Cardiac septum (tissue), 1 donor: ENCODE measurements around the gene PRR29. TPM values are rescaled to one million over a fixed set of nuclear protein-coding genes. Genes with fewer than 3 reads are reported as not detected.

Source experiments
- DNase-seq: peaks from one replicate; pipeline ENCODE4 v3.0.0-alpha.2; 2020; ENCODE audit warnings: low spot score
- intact Hi-C: fragments of 100-400 bp; cut with DNase I; formaldehyde crosslinking; loops from one replicate; pipeline ENCODE4 v1.14.0; 2022
- total RNA-seq: library from RNA; stranded (reverse); fragmentation: NEBNext Ultra II Directional; extraction: Animal tissue kit (Norgen Biotek cat#: 25700); gene quantifications from one replicate; pipeline ENCODE4 v1.2.1, GENCODE V29; 2021
- donor health status: DM: no; HTN: no; CAD: no.

Gene PRR29
- total RNA-seq, 1 donor from 2014 or later, result 0.51 TPM

DNA sequence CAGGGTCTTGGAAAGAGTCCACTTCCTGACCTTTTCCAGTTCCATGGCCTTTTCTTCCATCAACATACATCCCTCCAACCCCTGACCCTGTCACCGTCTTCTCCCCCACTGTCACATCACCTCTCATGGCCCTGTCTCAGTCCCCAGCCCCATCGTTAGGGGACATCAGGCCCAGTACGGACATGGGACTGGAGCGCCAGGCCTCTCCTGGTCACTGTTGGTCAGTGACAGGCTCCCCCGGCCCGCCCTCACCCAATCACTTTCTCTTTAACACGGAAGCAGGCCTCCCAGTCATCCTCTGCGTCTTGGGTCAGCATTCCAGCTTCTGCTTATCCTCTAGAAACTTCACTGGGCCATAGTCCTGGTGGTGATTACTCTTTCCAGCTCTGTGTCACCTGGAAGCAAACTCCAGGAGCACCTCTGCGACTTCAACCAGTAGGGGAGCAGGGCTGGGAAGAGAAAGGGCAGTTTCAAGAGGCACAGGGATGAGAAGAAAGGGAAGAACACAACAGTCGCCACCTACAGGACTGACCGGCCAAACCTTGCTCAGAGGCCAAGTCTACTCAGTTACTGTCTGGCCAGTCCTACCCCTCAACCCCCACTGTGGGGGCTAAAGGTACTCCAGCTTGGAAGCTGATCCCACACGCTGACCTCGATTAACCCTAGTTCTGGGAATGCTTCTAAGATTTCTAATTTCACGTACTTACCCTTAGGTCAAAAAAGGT is 38.2 kb downstream of the PRR29 start:
- DNase-seq, result no peak
- intact Hi-C loops, result no loop called here

DNA sequence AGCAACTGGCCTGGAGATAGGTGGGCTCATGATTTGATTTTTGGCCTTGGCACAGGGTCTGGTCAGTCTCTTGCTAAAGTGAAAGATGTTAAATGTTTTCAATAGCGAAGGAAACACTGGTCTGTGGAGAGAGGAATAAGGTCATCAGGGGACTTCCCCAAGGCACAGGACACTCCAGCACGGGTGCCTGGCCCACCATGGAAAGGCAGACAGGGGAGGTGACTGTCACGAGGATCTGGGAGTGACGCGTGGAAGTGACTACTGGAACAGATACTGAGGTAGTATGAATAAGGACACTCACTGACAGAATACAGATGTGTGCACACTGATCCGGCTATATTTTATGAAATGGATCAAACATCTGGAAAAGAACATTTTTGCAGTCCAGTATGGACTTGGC is 39.0 kb downstream of the PRR29 start:
- intact Hi-C loops, result no loop called here

DNA sequence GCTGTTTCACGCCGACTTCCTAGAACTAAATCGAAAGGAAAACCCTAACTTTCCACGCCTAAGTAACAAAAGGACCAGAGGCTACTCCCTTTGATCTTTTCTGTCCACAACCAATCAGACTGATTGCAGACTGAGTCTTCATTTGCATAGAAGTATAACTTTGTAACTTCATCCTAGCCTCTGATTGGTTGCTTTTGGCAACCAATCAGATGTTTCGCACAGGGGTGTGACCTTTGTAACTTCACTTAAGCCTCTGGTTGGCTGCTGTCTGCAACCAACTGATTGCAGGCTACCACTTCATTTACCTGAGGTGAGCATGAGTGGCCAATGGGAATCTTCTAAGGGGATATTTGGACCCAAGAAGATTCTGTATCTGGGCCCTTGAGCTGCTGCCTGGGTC is 39.7 kb downstream of the PRR29 start:
- intact Hi-C loops, result no loop called here
- no peak for DNase-seq

More for the DNA sequence above, 39.0 kb downstream of the PRR29 start:
- DNase-seq, result no peak

DNA sequence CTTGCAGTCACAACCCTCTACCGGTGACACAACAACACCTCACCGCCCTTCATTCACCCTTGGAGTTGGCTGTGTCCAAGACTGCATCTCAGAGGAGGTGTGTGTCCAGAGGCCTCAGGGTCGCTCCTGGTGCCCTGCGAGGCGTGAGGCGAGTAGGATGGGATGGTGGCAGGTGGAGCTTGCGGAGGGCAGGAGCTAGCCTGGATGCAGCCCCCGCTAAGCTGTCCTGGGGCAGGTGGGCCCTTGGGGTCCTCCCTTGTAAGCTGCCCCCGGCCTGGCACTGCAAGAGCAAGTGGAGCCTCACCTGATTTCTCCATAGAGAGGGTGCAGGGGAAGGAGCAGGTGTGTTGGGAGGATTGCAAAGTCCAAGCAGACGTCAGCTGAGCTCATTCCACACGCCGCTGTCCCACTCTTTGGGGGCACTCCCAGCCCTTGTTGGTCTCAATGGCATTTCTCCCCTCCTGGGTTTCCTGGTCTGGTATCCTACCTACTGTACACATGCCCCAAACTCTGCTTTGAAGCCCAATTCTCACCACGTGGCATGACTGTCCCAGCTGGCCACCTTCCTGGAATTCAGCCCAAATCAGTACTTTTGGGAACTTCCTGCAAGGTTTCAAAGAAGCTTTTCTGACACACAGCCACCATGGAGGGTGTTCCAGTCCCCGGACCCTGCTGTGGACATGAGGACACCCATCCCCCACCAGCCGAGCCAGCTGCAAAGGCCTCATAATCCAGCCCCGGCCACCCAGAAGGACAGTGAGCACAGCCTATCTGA is 40.4 kb downstream of the PRR29 start:
- intact Hi-C loops, result no loop called here
- no peak for DNase-seq

DNA sequence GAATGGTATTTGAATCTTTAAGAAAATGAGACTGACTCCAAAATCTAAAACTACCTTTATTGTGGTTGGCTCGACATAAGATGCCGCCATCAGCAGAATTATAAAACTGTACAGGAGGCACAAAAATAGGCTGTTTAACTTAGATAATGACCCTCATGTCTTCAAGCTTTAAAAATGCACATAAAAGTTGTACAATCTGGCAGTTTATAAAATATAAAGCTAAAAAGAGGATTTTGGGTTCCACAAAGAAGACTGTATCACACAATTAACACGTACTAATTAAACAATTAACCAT is 40.9 kb downstream of the PRR29 start:
- intact Hi-C loops, result no loop called here
- no peak for DNase-seq

DNA sequence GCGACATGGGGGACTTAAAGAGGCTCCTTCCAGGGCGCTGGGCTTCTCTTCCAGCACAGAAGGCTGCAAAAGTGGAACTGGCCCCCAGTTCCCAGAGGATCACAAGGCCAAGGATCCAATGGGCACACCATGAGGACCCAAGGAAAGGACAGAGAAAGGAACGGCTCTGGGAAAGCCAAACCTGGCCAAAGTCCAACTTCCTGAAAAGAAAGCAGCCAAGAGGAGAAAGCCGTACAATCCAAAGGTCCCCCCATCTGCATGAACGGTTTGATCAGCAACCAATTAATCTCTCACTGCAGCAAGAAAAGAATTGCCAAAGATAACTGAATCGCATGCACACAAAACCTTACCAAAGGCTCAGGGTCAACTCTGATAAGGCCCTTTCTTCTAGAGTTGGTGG is 42.1 kb downstream of the PRR29 start:
- intact Hi-C loops, result no loop called here
- no peak for DNase-seq

DNA sequence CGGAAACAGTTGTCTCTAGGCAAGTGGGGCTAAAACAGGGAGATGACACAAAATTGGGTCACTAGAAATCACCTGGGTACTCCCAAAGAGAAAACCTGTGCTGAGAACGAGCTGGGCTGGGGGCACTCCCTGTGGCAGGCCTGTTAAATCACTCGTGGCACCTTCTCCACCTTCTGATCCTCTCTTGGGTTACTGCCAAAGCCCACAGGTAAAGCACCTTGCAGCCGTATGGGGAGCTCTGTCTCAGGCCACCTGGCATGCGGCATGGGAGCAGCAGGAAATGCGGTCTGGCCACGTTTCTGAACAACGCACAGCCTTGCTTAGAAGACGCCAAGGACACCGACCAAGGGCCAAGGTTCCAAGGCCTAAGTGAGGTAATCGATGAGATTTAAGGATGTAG is 43.8 kb downstream of the PRR29 start:
- intact Hi-C loops, result no loop called here
- DNase-seq, result no peak

DNA sequence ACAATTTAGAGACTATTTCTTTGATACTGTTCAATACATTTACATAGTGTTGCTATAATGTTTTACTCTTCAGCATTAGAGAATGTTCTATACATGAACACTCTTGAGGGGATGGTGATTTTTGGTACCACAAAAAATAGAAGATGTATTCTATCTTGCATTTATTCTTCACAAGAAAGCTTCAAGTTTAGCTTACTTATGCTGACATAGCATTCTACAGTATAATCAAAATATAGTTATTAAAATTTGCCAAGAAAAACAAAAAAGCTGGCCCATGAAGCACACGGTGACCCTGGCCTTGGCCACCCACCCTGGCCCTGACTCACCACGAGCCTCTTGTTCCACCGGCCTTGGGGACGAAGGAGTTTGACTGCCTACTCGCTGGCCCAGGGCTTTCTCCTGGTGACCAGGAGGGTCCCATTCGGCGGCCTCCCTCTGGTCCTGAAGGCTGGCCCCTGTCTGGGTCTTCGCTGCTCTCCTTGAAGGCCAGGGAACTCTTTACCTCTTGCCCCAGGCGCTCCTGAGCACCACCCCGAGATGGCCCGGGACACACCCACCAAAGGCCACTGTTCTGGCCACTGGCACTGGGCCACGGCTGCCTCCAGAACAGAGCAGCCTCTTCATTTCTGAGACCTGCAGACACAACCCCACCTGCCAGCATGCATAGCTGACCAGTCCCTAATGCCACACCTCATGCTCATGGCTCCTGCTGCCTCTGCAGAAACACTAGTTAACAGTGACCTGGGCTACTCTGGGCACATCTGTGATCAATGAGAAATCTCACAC is 44.7 kb downstream of the PRR29 start:
- no peak for DNase-seq
- intact Hi-C loops, result no loop called here

DNA sequence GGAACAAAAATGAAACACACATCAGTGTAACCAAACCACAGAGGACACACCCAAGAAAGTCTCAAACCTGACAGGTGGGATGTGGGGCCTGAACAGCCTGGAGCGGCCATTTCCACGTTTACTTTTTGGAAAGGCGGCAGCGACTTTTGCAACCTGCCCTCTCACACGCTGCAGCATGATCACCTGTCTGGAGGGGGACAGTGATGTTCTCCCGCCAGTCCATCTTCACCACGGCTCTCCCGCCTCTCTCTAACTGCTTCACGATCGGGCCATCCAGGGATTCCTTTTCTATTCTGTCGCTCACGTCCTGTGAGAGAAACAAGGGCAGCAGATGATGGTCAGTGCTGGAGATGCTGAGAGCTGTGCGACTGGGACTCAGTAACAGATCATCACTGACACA is 47.0 kb downstream of the PRR29 start:
- intact Hi-C loops, result no loop called here

DNA sequence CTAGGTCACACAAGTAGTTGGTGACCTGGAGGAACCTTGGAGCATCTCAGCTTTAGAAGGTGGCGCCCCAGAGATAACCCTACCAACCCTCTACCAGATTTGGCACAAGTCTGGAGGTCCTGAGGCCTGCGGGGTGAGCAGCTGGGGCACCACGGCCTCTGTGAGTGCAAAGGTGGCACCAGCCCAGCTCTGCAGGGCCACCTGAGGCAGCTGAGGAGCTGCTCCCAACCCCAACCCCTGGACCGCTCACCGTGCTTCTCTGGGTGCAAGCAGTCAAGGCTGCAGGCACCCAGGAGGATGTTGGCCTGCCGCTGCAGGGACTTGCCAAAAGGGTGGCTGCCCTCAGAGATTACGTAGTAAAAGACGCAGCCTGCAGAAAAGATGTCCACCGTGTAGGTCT is 50.7 kb downstream of the PRR29 start:
- DNase-seq, result no peak
- intact Hi-C loops, result no loop called here

More for the DNA sequence above, 47.0 kb downstream of the PRR29 start:
- DNase-seq, result no peak

DNA sequence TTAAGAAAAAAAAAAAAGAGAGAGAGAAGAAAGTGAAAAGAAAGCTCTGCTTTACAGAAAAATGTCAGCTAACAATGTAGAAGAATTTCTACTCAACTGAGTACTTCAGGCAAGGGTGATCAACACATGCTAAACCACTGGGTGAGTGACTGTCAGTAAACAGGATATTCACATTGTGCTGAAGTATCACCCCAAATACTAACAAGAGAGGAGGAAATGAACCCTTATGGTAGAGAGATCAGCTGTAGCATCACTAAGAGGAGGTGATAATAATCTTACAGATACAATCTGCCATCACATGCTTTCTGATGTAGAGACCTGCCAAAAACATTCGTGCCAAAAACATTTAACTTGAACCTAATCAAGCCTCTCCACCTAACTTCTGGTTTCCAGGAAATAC is 53.0 kb downstream of the PRR29 start:
- no peak for DNase-seq
- intact Hi-C loops, result no loop called here

DNA sequence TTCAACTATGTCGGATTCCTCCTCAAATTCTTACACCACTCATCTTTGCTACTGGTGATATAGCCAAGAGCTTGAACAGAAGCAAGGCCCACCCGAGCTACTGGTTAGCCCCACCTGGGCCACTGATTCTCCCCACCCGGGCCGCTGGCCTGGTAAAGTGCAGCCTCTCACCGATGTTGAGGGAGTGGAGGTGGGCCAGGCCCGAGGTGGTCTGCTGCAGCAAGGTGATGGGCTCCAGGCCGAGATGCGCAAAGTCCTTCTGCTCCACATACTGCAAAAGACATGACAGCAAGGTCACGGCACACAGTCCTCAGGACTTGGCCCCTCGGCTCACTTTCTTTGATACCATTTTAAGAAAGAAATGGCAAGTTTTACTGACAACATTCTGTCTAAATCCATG is 55.0 kb downstream of the PRR29 start:
- no peak for DNase-seq
- intact Hi-C loops, result no loop called here

Other genes starting within 250 kb of the PRR29 start
- 78.7 TPM for gene CCDC47, start 224.8 kb upstream of the PRR29 start, total RNA-seq
- 66.1 TPM for gene DDX42, start 224.2 kb upstream of the PRR29 start, total RNA-seq
- gene PSMC5, start 170.9 kb upstream of the PRR29 start, total RNA-seq, result 109 TPM
- 29.9 TPM for gene FTSJ3, start 170.7 kb upstream of the PRR29 start, total RNA-seq
- gene SMARCD2, start 155.7 kb upstream of the PRR29 start, total RNA-seq, result 18.8 TPM
- gene CSH2, start 124.7 kb upstream of the PRR29 start, total RNA-seq, result not detected
- gene GH2, start 116.4 kb upstream of the PRR29 start, total RNA-seq, result not detected
- not detected for gene CSH1, start 101.8 kb upstream of the PRR29 start, total RNA-seq
- not detected for gene CSHL1, start 87.1 kb upstream of the PRR29 start, total RNA-seq
- gene GH1, start 79.5 kb upstream of the PRR29 start, total RNA-seq, result not detected
- gene CD79B, start 66.0 kb upstream of the PRR29 start, total RNA-seq, result 2.7 TPM
- 0.22 TPM for gene SCN4A, start 25.4 kb upstream of the PRR29 start, total RNA-seq
- 22.0 TPM for gene ICAM2, start 22.3 kb downstream of the PRR29 start, total RNA-seq
- gene ERN1, start 131.8 kb downstream of the PRR29 start, total RNA-seq, result 6.9 TPM